K562 (cell line): Measurements from ENCODE around the gene BRD4. TPM values are rescaled to one million over a fixed set of nuclear protein-coding genes. Genes with fewer than 3 reads are reported as not detected.

ENCODE experiments used
- ATAC-seq: fragments of 200-7000 bp; cut with Tn5 transposase; 3 replicates; pipeline ENCODE4 v1.9.1; 2020; ENCODE audit warnings: moderate library complexity
- BruUV-seq: library from RNA; stranded (reverse); fragments of 400-500 nt; replicated peaks from 2 replicates; lab custom pipeline; 2021; lab: Mats Ljungman, UMichigan
- CTCF ChIA-PET: fragments of 300-600 bp; formaldehyde crosslinking; extraction: SDS; loops from one replicate; lab custom pipeline; 2021; ENCODE audit warnings: low intra/inter-chr PET ratio; lab: Yijun Ruan, JAX
- POLR2A ChIA-PET: fragments of 300-600, 350-650 bp; sonication (Branson Sonifier 250); formaldehyde crosslinking; extraction: SDS; loops from one replicate; lab custom pipeline; 2021; ENCODE audit warnings: antibody characterized with exemption, inconsistent platforms; lab: Yijun Ruan, JAX
- DNase-seq, 4 experiments: peaks; one replicate each; pipeline versions ENCODE4 v3.0.0 to v3.0.0-alpha.2; 2011 to 2018; ENCODE audit warnings: low spot score in 3 of 4, mixed read lengths in 3 of 4; ENCODE audit errors: extremely low read depth in 1 of 4
- FAIRE-seq: peaks from 2 replicates; lab custom pipeline; 2011; peaks lifted over from hg19 to GRCh38; lab: Jason Lieb, UNC
- H2AFZ ChIP-seq: 2 replicates; pipeline ENCODE4 v1.6.0; 2011; ENCODE audit warnings: low read depth, low read length, control low read depth, inconsistent platforms
- H3K27ac ChIP-seq: fragments of 200-600 bp; 3 replicates; pipeline ENCODE4 v1.8.0; 2011; ENCODE audit warnings: low read depth, mild to moderate bottlenecking, control low read depth, inconsistent platforms, low read length, moderate library complexity, mixed read lengths; ENCODE audit errors: extremely low read depth
- H3K27me3 ChIP-seq, 2 experiments: fragments of 300-600 bp in 1 of 2; 2 replicates in 1 of 2; 3 replicates in 1 of 2; pipeline versions ENCODE4 v1.6.0 to v1.8.0; 2011; ENCODE audit warnings: inconsistent platforms in 2 of 2, low read length in 2 of 2, mild to moderate bottlenecking in 1 of 2, mixed read lengths in 1 of 2, moderate library complexity in 1 of 2; ENCODE audit not compliant: control insufficient read depth in 2 of 2, insufficient read depth in 2 of 2
- H3K36me3 ChIP-seq: fragments of 300-600 bp; 3 replicates; pipeline ENCODE4 v1.8.0; 2011; ENCODE audit warnings: mild to moderate bottlenecking, low read length, inconsistent platforms; ENCODE audit not compliant: control insufficient read depth, insufficient read depth
- H3K4me1 ChIP-seq, 2 experiments: fragments of 200-600 bp in 1 of 2; replicated peaks in 1 of 2; 2 replicates in 1 of 2; 3 replicates in 1 of 2; pipeline versions ENCODE4 v1.5.1 to v1.8.0; 2011; ENCODE audit warnings: inconsistent platforms in 2 of 2, low read length in 2 of 2, mild to moderate bottlenecking in 1 of 2, mixed read lengths in 1 of 2, moderate library complexity in 1 of 2; ENCODE audit not compliant: control insufficient read depth in 2 of 2, insufficient read depth in 2 of 2
- H3K4me2 ChIP-seq: 2 replicates; pipeline ENCODE4 v1.6.1; 2011; ENCODE audit warnings: low read length, control low read depth, inconsistent platforms, mixed read lengths; ENCODE audit not compliant: insufficient read depth
- H3K4me3 ChIP-seq: fragments of 200-600 bp; sonication (generic), shearing (Covaris generic); 2 replicates; pipeline ENCODE4 v1.5.1; 2016; ENCODE audit warnings: control low read depth, inconsistent platforms
- H3K79me2 ChIP-seq: fragments of 200-600 bp; 3 replicates; pipeline ENCODE4 v1.8.0; 2011; ENCODE audit warnings: low read length, inconsistent platforms; ENCODE audit not compliant: control insufficient read depth, insufficient read depth
- H3K9ac ChIP-seq, 2 experiments: 2 replicates each; pipeline versions ENCODE4 v1.6.0 to v1.6.1; 2011; ENCODE audit warnings: low read depth in 2 of 2, low read length in 2 of 2, control low read depth in 1 of 2, inconsistent platforms in 1 of 2, mild to moderate bottlenecking in 1 of 2, mixed read lengths in 1 of 2; ENCODE audit not compliant: insufficient read depth in 1 of 2
- H3K9me1 ChIP-seq: one replicate; pipeline ENCODE4 v1.6.0; 2011; ENCODE audit warnings: inconsistent platforms, mild to moderate bottlenecking, low read length, moderate library complexity; ENCODE audit not compliant: control insufficient read depth, insufficient read depth
- H3K9me3 ChIP-seq: replicated peaks from 2 replicates; pipeline ENCODE4 v1.5.1; 2011; ENCODE audit warnings: low read depth, low read length, inconsistent platforms; ENCODE audit not compliant: control insufficient read depth, insufficient read depth
- H4K20me1 ChIP-seq: replicated peaks from 2 replicates; pipeline ENCODE4 v1.6.1; 2011; ENCODE audit warnings: low read length, inconsistent platforms, mixed read lengths; ENCODE audit not compliant: control insufficient read depth, insufficient read depth
- POLR2A ChIP-seq: fragments of 450-650 bp; conservative IDR thresholded peaks from 2 replicates; pipeline ENCODE4 v1.6.1; 2016
- POLR2G ChIP-seq: fragments of 200-400 bp; formaldehyde crosslinking; IDR thresholded peaks from 2 replicates; pipeline ENCODE4 v1.6.1; 2017; ENCODE audit warnings: low read depth, mild to moderate bottlenecking, antibody characterized with exemption, low read length, moderate library complexity
- RBM22 ChIP-seq: fragments of 200-400 bp; formaldehyde crosslinking; IDR thresholded peaks from 2 replicates; pipeline ENCODE4 v1.6.1; 2018; ENCODE audit warnings: low read length, low read depth; ENCODE audit not compliant: poor library complexity, severe bottlenecking
- WGBS: fragments of 100-300 bp; shearing (Covaris generic); methylation state at CpG from one replicate; pipeline ENCODE4 v1.1.6; 2016; ENCODE audit warnings: low coverage, mixed read lengths; ENCODE audit not compliant: insufficient coverage; ENCODE audit errors: missing lambda C conversion rate; 5-methylcytosine and 5-hydroxymethylcytosine counted together
- in situ Hi-C: fragments of 300-500 bp; cut with MboI; formaldehyde crosslinking; loops from 4 replicates; pipeline ENCODE4 v1.15.0; 2018; ENCODE audit warnings: inconsistent platforms, mixed read lengths
- intact Hi-C: fragments of 100-400 bp; cut with micrococcal nuclease; formaldehyde crosslinking; loops from 2 replicates; pipeline ENCODE4 v1.14.2; 2022
- polyA plus RNA-seq, 8 experiments: library from polyadenylated mRNA; depleted of rRNA in 4 of 8; stranded (reverse) in 5 of 8; unstranded in 3 of 8; fragments of >200 nt; fragmentation: Nextera tagmentation in 2 of 8; fragmentation: Illumina TruSeq in 1 of 8; extraction: Ambion mirVana in 2 of 8; extraction: Trizol in 1 of 8; gene quantifications; 2 replicates each; pipeline versions ENCODE4 v1.2.1 to v1.2.3, GENCODE V29; 2011 to 2014; ENCODE audit warnings: inconsistent platforms in 1 of 8, missing spikeins in 1 of 8
- total RNA-seq, 7 experiments: library from RNA; depleted of rRNA in 6 of 7; stranded (reverse); fragments of >200 nt in 6 of 7; fragmentation: Illumina TruSeq in 2 of 7; extraction: Trizol in 2 of 7; gene quantifications; 2 replicates each; pipeline versions ENCODE4 v1.2.1 to v1.2.3, GENCODE V29; 2011 to 2021; ENCODE audit warnings: low replicate concordance in 1 of 7
- TF ChIP-seq, protein P1 (sequence below): fragments of 250-450 bp; sonication (Bioruptor Pico); IDR thresholded peaks from 2 replicates; pipeline ENCODE4 v1.5.0; 2021

BRD4 gene
- total and polyA plus RNA-seq, 9 of the 15 experiments (the other 6 are each of a cell fraction or from before 2014, with no cell fraction given): 1.8 to 105 (median 15.6) TPM

DNA sequence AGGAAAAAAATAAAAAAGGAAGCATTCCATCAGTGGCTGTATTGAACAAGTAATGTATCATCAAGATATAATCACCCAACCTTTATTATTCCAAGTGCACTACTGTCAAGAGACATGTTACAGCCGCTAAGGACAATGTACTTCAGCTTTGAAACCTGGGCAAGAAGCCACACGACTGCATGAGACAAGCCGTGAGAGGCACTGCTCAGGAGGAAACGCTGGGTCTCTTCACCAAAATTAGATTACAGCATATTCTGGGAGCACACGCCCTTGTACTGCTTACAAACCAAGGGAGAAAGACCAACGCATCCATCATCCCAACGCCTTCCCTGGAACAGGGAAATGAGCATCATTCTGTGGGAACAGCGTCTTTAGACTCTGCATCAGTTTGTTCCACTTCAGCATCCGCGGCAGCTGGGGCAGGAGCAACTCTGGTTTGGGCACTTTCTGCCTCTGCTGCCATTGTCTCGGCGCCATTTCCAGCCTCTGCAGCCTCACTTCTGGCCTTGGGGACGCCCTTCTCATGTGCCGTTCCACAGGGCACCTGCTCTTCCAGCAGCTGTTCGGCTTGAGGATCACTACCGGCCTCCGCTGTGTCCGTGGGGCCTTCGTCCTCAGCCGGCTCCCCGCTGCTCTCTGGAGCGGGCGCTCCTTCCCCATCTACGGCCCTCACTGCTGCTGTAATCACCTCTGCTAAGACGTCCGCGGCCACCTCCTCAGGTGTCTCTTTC, 22.4 kb upstream of the BRD4 start:
- Histone ChIP-seq H3K27me3 (no peaks in the 10 kb centered on the region), H3K36me3 (peaks cover 51% of the 10 kb centered on the region; the same call in 2 of the 3 replicates), H3K9me1 (no peaks in the 10 kb centered on the region), H3K4me2 (no peak overlapping the region), H4K20me1 (no peaks in the 10 kb centered on the region; the same call in 1 of the 2 replicates), H3K9ac (peak overlapping the region in 1 of 2 experiments; percentile 17; a peak in 1 of 4 replicates), H2AFZ (no peak overlapping the region), H3K79me2 (no peaks in the 10 kb centered on the region), H3K4me3 (no peak overlapping the region), H3K27ac (no peak overlapping the region), H3K4me1 (no peaks in the 10 kb centered on the region; a peak in 2 of 5 replicates), H3K9me3 (no peaks in the 10 kb centered on the region)
- intact Hi-C loops: no loop called here
- ChIA-PET POLR2A (interaction anchor here (0.6 kb wide), 1 partner anchor 44 kb away, joined by 3 read pairs; no protein-coding TSS in a partner anchor), CTCF (no interaction called here)
- ATAC-seq (no peak), DNase-seq (no peak), FAIRE-seq (no peak)
- TF ChIP-seq POLR2A (0 out of 2 replicates have a peak, but pooled peaks have one; percentile 14), RBM22 (peak; percentile 56), POLR2G (peak; percentile 62)
- TF ChIP-seq, protein P1, sequence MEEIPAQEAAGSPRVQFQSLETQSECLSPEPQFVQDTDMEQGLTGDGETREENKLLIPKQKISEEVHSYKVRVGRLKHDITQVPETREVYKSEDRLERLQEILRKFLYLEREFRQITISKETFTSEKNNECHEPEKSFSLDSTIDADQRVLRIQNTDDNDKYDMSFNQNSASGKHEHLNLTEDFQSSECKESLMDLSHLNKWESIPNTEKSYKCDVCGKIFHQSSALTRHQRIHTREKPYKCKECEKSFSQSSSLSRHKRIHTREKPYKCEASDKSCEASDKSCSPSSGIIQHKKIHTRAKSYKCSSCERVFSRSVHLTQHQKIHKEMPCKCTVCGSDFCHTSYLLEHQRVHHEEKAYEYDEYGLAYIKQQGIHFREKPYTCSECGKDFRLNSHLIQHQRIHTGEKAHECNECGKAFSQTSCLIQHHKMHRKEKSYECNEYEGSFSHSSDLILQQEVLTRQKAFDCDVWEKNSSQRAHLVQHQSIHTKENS (CRISPR knock-in tag): no peak
- in situ Hi-C loops: no loop called here
- 89% methylated on average over 20 of the region's 27 CpGs for WGBS
- no TSS peak for BruUV-seq
